Measurements from ENCODE around the gene IDH1. TPM values are rescaled to one million over a fixed set of nuclear protein-coding genes. Genes with fewer than 3 reads are reported as not detected.

IDH1 gene
- total RNA-seq, 2 donors from 2014 or later = 305 to 431 TPM

DNA sequence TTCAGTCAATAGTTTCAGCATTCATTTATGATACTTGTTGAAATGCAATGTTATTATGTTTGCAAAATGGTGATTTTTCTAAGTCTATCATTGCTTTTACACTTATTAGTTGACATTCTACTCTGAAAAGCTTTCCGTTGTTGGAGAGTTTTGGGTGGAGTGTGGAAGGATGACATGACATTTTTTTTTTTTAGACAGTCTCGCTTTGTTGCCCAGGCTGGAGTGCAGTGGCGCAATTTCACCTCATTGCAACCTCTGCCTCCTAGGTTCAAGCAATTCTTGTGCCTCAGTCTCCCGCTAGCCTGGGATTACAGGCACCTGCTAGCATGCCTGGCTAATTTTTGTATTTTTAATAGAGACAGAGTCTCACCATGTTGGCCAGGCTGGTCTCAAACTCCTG, 41.0 kb upstream of the IDH1 start:
- H3K4me1 ChIP-seq (ENCODE audit: control insufficient read depth, insufficient read depth, low read length) = no peaks in the 10 kb centered on the region
- Mint-ChIP-seq H3K36me3 (ENCODE audit: low read depth) (peaks cover 65% of the 10 kb centered on the region), H3K9me3 (peaks cover 4% of the 10 kb centered on the region), H3K4me1 (peaks cover 9% of the 10 kb centered on the region), H3K27me3 (ENCODE audit: insufficient read depth) (peaks cover 46% of the 10 kb centered on the region), H3K27ac (no peak overlapping the region), H3K4me3 (no peak overlapping the region)
- TF ChIP-seq, protein P1, sequence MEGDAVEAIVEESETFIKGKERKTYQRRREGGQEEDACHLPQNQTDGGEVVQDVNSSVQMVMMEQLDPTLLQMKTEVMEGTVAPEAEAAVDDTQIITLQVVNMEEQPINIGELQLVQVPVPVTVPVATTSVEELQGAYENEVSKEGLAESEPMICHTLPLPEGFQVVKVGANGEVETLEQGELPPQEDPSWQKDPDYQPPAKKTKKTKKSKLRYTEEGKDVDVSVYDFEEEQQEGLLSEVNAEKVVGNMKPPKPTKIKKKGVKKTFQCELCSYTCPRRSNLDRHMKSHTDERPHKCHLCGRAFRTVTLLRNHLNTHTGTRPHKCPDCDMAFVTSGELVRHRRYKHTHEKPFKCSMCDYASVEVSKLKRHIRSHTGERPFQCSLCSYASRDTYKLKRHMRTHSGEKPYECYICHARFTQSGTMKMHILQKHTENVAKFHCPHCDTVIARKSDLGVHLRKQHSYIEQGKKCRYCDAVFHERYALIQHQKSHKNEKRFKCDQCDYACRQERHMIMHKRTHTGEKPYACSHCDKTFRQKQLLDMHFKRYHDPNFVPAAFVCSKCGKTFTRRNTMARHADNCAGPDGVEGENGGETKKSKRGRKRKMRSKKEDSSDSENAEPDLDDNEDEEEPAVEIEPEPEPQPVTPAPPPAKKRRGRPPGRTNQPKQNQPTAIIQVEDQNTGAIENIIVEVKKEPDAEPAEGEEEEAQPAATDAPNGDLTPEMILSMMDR (conservative IDR thresholded peaks at IDR 0.05) = no peak
- 91 to 95% methylated on average over 3 to 4 of the region's 4 CpGs for WGBS, 2 experiments (ENCODE audit: insufficient coverage in 1 of 2, insufficient read length in 1 of 2)
- no peak for DNase-seq
- no peak overlapping the region for H3K27ac ChIP-seq (ENCODE audit: low read depth, low read length)
- H3K9ac ChIP-seq (ENCODE audit: extremely low read depth, low read length, poor library complexity, severe bottlenecking) = no peak overlapping the region
- peaks cover 65% of the 10 kb centered on the region for H3K36me3 ChIP-seq (ENCODE audit: control insufficient read depth, insufficient read depth, low read length)
- peaks cover 63% of the 10 kb centered on the region for H3K27me3 ChIP-seq (ENCODE audit: control insufficient read depth, insufficient read depth, low read length, poor library complexity, severe bottlenecking)
- no peak overlapping the region for H3K4me3 ChIP-seq (ENCODE audit: low read length)
- H3K9me3 ChIP-seq (ENCODE audit: control insufficient read depth, low read length) = peaks cover 6% of the 10 kb centered on the region

DNA sequence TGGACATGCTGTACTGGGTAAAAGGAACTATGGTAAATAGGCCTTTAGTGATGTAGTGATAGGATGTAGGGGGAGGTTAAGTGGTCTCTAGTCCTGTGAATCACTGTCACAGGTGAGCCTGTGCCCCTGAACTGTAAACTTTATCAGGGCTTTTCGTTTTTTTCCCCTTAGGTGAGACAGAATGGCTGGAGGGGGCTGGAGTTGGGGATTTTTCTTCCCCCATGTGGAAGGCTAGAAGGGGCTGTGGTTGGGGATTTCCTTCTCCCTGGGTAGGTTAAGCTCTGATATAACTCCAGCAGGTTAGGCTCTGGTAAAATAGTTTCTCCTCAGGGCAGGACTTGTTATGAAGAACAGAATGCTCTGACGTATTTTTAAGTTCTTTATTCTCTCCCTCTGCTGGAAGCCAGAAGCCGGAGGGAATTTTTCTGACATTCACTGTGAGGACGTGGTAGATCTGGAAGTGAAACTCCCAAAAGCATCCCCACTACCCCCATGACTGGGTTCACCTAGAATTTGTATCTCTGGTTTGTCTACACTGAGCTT, 39.7 kb upstream of the IDH1 start:
- Mint-ChIP-seq H3K36me3 (ENCODE audit: low read depth) (peaks cover 65% of the 10 kb centered on the region), H3K27ac (no peak overlapping the region), H3K9me3 (peaks cover 14% of the 10 kb centered on the region), H3K4me3 (no peak overlapping the region), H3K4me1 (peaks cover 9% of the 10 kb centered on the region), H3K27me3 (ENCODE audit: insufficient read depth) (peaks cover 40% of the 10 kb centered on the region)
- Histone ChIP-seq H3K9me3 (ENCODE audit: control insufficient read depth, low read length) (peaks cover 16% of the 10 kb centered on the region), H3K27me3 (ENCODE audit: control insufficient read depth, insufficient read depth, low read length, poor library complexity, severe bottlenecking) (peaks cover 53% of the 10 kb centered on the region), H3K4me1 (ENCODE audit: control insufficient read depth, insufficient read depth, low read length) (no peaks in the 10 kb centered on the region), H3K9ac (ENCODE audit: extremely low read depth, low read length, poor library complexity, severe bottlenecking) (no peak overlapping the region), H3K36me3 (ENCODE audit: control insufficient read depth, insufficient read depth, low read length) (peaks cover 65% of the 10 kb centered on the region), H3K27ac (ENCODE audit: low read depth, low read length) (no peak overlapping the region), H3K4me3 (ENCODE audit: low read length) (no peak overlapping the region)
- 89 to 100% methylated on average over 2 to 4 of the region's 4 CpGs for WGBS, 2 experiments (ENCODE audit: insufficient coverage in 1 of 2, insufficient read length in 1 of 2)
- DNase-seq = no peak
- TF ChIP-seq, protein P1 (conservative IDR thresholded peaks at IDR 0.05) = no peak

DNA sequence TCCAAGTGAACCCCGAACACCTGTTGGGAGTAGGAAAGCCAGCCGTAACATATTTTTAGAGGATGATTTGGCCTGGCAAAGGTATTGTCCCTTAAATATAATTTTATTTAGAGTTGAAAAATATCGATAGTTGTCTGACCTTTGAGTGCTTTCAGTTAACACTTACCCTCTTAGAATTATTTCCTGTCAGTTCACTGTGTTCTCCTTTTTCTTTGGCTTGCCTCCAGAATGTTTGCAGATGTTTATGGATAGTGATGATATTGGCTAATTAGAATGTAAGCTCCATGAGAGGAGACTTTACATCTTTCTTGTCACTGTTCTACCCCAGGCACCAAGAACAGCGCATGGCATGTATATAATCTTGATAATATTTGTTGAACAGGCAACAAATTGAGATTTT, 31.0 kb upstream of the IDH1 start:
- Histone ChIP-seq H3K27me3 (ENCODE audit: control insufficient read depth, insufficient read depth, low read length, poor library complexity, severe bottlenecking) (no peaks in the 10 kb centered on the region), H3K9me3 (ENCODE audit: control insufficient read depth, low read length) (peaks cover 17% of the 10 kb centered on the region), H3K4me3 (ENCODE audit: low read length) (no peak overlapping the region), H3K4me1 (ENCODE audit: control insufficient read depth, insufficient read depth, low read length) (no peaks in the 10 kb centered on the region), H3K9ac (ENCODE audit: extremely low read depth, low read length, poor library complexity, severe bottlenecking) (no peak overlapping the region), H3K27ac (ENCODE audit: low read depth, low read length) (no peak overlapping the region), H3K36me3 (ENCODE audit: control insufficient read depth, insufficient read depth, low read length) (peaks cover 72% of the 10 kb centered on the region)
- DNase-seq = no peak
- no peaks in the 10 kb centered on the region for H3K27me3 Mint-ChIP-seq (ENCODE audit: insufficient read depth)
- peaks cover 10% of the 10 kb centered on the region for H3K9me3 Mint-ChIP-seq
- H3K4me1 Mint-ChIP-seq = peaks cover 10% of the 10 kb centered on the region
- peaks cover 64% of the 10 kb centered on the region for H3K36me3 Mint-ChIP-seq (ENCODE audit: low read depth)
- H3K27ac Mint-ChIP-seq = no peak overlapping the region
- 83 to 96% methylated on average over 1 to 4 of the region's 4 CpGs for WGBS, 2 experiments (ENCODE audit: insufficient coverage in 1 of 2, insufficient read length in 1 of 2)
- TF ChIP-seq, protein P1 (conservative IDR thresholded peaks at IDR 0.05) = no peak
- H3K4me3 Mint-ChIP-seq = no peak overlapping the region
